Endothelial cell of umbilical vein (primary cell): ENCODE measurements around the gene MAP7D3. TPM values are rescaled to one million over a fixed set of nuclear protein-coding genes. Genes with fewer than 3 reads are reported as not detected.

Source experiments
- BruUV-seq: library from RNA; stranded (reverse); fragments of 400-500 nt; replicated peaks from 2 replicates; lab custom pipeline; 2021; lab: Mats Ljungman, UMichigan
- CTCF ChIA-PET: fragments of 300-600, 350-600 bp; sonication (Branson Sonifier 250); formaldehyde crosslinking; loops from one replicate; lab custom pipeline; 2021; ENCODE audit warnings: antibody characterized with exemption, inconsistent platforms; lab: Charles Lee
- POLR2A ChIA-PET: fragments of 300-600, 350-600 bp; sonication (Branson Sonifier 250); formaldehyde crosslinking; loops from one replicate; lab custom pipeline; 2021; ENCODE audit warnings: antibody characterized with exemption, inconsistent platforms; lab: Charles Lee
- DNase-seq: peaks from one replicate; pipeline ENCODE4 v3.0.0-alpha.2; 2011; ENCODE audit warnings: low read depth, low spot score
- FAIRE-seq: peaks from 2 replicates; lab custom pipeline; 2011; peaks lifted over from hg19 to GRCh38; lab: Jason Lieb, UNC
- H2AFZ ChIP-seq: 2 replicates; pipeline ENCODE4 v1.6.0; 2012; ENCODE audit warnings: low read depth, low read length, control low read depth, inconsistent platforms
- H3K27ac ChIP-seq: 2 replicates; pipeline ENCODE4 v1.5.1; 2011; ENCODE audit warnings: low read depth, mild to moderate bottlenecking, control low read depth, low read length, moderate library complexity; ENCODE audit not compliant: insufficient read depth
- H3K27me3 ChIP-seq, 2 experiments: 2 replicates each; pipeline versions ENCODE4 v1.6.0 to v1.6.1; 2011; ENCODE audit warnings: low read length in 2 of 2, mixed read lengths in 1 of 2; ENCODE audit not compliant: control insufficient read depth in 2 of 2, insufficient read depth in 2 of 2
- H3K36me3 ChIP-seq, 2 experiments: 2 replicates in 1 of 2; 3 replicates in 1 of 2; pipeline ENCODE4 v1.5.1; 2011; ENCODE audit warnings: low read length in 2 of 2, mild to moderate bottlenecking in 1 of 2, moderate library complexity in 1 of 2; ENCODE audit not compliant: control insufficient read depth in 2 of 2, insufficient read depth in 2 of 2; ENCODE audit errors: extremely low read depth in 1 of 2
- H3K4me1 ChIP-seq: 3 replicates; pipeline ENCODE4 v1.5.1; 2011; ENCODE audit warnings: mild to moderate bottlenecking, low read length; ENCODE audit not compliant: control insufficient read depth, insufficient read depth; ENCODE audit errors: extremely low read depth
- H3K4me2 ChIP-seq: 2 replicates; pipeline ENCODE4 v1.6.1; 2011; ENCODE audit warnings: low read length, control low read depth, mixed read lengths; ENCODE audit not compliant: insufficient read depth
- H3K4me3 ChIP-seq, 3 experiments: fragments of 200-600 bp in 1 of 3; sonication (generic), shearing (Covaris generic) in 1 of 3; replicated peaks in 1 of 3; 2 replicates each; pipeline ENCODE4 v1.5.1; 2011 to 2016; ENCODE audit warnings: control low read depth in 3 of 3, low read length in 3 of 3, mild to moderate bottlenecking in 2 of 3, inconsistent platforms in 1 of 3, low read depth in 1 of 3, moderate library complexity in 1 of 3; ENCODE audit not compliant: insufficient read depth in 1 of 3
- H3K79me2 ChIP-seq: 2 replicates; pipeline ENCODE4 v1.6.0; 2012; ENCODE audit warnings: low read length, inconsistent platforms; ENCODE audit not compliant: control insufficient read depth, insufficient read depth
- H3K9ac ChIP-seq: replicated peaks from 2 replicates; pipeline ENCODE3; 2011; ENCODE audit warnings: low read length, control low read depth; ENCODE audit not compliant: insufficient read depth; ENCODE audit errors: extremely low read depth
- H3K9me1 ChIP-seq: replicated peaks from 3 replicates; pipeline ENCODE4 v1.6.0; 2011; ENCODE audit warnings: mild to moderate bottlenecking, low read length; ENCODE audit not compliant: control insufficient read depth, insufficient read depth; ENCODE audit errors: extremely low read depth
- H3K9me3 ChIP-seq: replicated peaks from 2 replicates; pipeline ENCODE4 v1.5.1; 2012; ENCODE audit warnings: low read length, inconsistent platforms; ENCODE audit not compliant: control insufficient read depth, insufficient read depth
- H4K20me1 ChIP-seq: replicated peaks from 2 replicates; pipeline ENCODE3; 2011; ENCODE audit warnings: mild to moderate bottlenecking, low read length; ENCODE audit not compliant: control insufficient read depth, insufficient read depth; ENCODE audit errors: extremely low read depth
- EZH2 ChIP-seq: IDR thresholded peaks from 2 replicates; pipeline ENCODE4 v1.6.1; 2012; ENCODE audit warnings: borderline replicate concordance, low read depth, mild to moderate bottlenecking, moderate library complexity, low read length, inconsistent platforms; ENCODE audit not compliant: severe bottlenecking
- FOS ChIP-seq: IDR thresholded peaks from 2 replicates; pipeline ENCODE4 v1.6.1; 2011; ENCODE audit warnings: mild to moderate bottlenecking, low read length, moderate library complexity, borderline replicate concordance; ENCODE audit not compliant: insufficient read depth
- GATA2 ChIP-seq: IDR thresholded peaks from 2 replicates; pipeline ENCODE4 v1.7.0; 2011; ENCODE audit warnings: low read depth, mild to moderate bottlenecking, moderate library complexity, mixed read lengths, low read length; ENCODE audit not compliant: insufficient read length, insufficient read depth
- JUN ChIP-seq: IDR thresholded peaks from 2 replicates; pipeline ENCODE4 v1.6.1; 2011; ENCODE audit warnings: borderline replicate concordance, low read depth; ENCODE audit not compliant: insufficient read length, insufficient read depth
- MAX ChIP-seq: IDR thresholded peaks from 2 replicates; pipeline ENCODE4 v1.6.1; 2011; ENCODE audit not compliant: insufficient read depth, insufficient read length
- MYC ChIP-seq: IDR thresholded peaks from one replicate; pipeline ENCODE4 v1.6.1; 2011; ENCODE audit warnings: mild to moderate bottlenecking, low read depth, low read length
- POLR2A ChIP-seq: IDR thresholded peaks from 2 replicates; pipeline ENCODE4 v1.6.1; 2012; ENCODE audit warnings: low read depth, mild to moderate bottlenecking, control low read depth, low read length
- POLR2AphosphoS5 ChIP-seq: IDR thresholded peaks from 2 replicates; pipeline ENCODE4 v1.6.1; 2012; ENCODE audit warnings: low read depth, mild to moderate bottlenecking, control low read depth, low read length, moderate library complexity; ENCODE audit not compliant: insufficient read depth
- dilution Hi-C: fragments of 300-500 bp; cut with MboI; formaldehyde crosslinking; loops from one replicate; pipeline ENCODE4 v1.15.0; 2019; ENCODE audit warnings: low sequenced_read_pairs; ENCODE audit not compliant: extremely low pct_ligation_motif_present
- intact Hi-C: fragments of 100-400 bp; cut with micrococcal nuclease; formaldehyde crosslinking; loops from one replicate; pipeline ENCODE4 v1.10.0; 2022
- polyA plus RNA-seq, 4 experiments: library from polyadenylated mRNA; depleted of rRNA in 3 of 4; stranded (reverse) in 3 of 4; unstranded in 1 of 4; fragments of >200 nt; gene quantifications; 2 replicates each; pipeline versions ENCODE4 v1.2.1 to v1.2.3, GENCODE V29; 2011 to 2012; ENCODE audit warnings: missing spikeins in 1 of 4
- total RNA-seq: library from RNA; stranded (reverse); gene quantifications from 2 replicates; pipeline ENCODE4 v1.2.3, GENCODE V29; 2021
- TF ChIP-seq, protein P1 (sequence below), 2 donors: IDR thresholded peaks; 1 replicate in 1 of 2; 2 replicates in 1 of 2; pipeline ENCODE4 v1.5.1; 2011; ENCODE audit warnings: low read length in 2 of 2, mild to moderate bottlenecking in 2 of 2, moderate library complexity in 2 of 2, control low read depth in 1 of 2, inconsistent platforms in 1 of 2, low read depth in 1 of 2; ENCODE audit not compliant: insufficient read depth in 1 of 2; ENCODE audit errors: extremely low read depth in 1 of 2

The MAP7D3 gene
- total and polyA plus RNA-seq, 2 donors (not counting 3 experiments of a cell fraction or from before 2014, with no cell fraction given): 6.5 to 22.8 TPM

DNA sequence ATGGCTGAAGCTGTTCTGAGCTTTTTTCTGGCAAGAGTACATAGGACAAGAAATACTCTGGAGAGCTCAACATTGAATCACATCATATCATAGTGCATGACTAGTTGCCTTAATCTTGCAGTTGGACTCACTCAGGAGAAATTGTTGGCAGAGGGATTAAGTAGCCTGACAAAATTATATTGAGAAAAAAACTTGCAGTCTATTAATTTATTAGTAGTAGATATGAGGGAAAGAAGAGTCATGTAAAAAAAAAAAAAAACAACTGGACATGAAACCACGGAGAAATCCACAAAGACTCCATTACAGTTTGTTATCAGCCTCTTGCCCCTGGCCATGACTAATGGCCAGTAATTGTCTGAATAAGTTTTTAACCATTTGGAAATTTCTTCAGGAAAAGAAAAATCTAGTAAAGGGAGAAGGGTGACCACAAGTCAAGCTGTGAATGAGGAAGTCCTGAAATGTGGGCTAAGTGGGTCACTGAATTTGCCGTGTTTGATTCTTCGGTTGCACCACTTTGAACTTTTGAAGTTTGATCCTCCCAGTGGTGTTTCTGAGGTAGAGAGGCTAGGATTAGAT lies 58.3 kb downstream of the MAP7D3 start:
- CTCF ChIA-PET: no interaction called here
- no TSS peak for BruUV-seq
- no peaks in the 10 kb centered on the region for H3K27me3 ChIP-seq
- H2AFZ ChIP-seq: no peak overlapping the region
- H3K9ac ChIP-seq: no peak overlapping the region
- H3K4me2 ChIP-seq: no peak overlapping the region
- no peak overlapping the region for H3K27ac ChIP-seq
- peaks cover 38% of the 10 kb centered on the region for H3K4me1 ChIP-seq
- TF ChIP-seq JUN (no peak), MAX (no peak), GATA2 (no peak), FOS (no peak), POLR2AphosphoS5 (no peak), POLR2A (no peak), MYC (no peak), EZH2 (no peak)
- TF ChIP-seq, protein P1, sequence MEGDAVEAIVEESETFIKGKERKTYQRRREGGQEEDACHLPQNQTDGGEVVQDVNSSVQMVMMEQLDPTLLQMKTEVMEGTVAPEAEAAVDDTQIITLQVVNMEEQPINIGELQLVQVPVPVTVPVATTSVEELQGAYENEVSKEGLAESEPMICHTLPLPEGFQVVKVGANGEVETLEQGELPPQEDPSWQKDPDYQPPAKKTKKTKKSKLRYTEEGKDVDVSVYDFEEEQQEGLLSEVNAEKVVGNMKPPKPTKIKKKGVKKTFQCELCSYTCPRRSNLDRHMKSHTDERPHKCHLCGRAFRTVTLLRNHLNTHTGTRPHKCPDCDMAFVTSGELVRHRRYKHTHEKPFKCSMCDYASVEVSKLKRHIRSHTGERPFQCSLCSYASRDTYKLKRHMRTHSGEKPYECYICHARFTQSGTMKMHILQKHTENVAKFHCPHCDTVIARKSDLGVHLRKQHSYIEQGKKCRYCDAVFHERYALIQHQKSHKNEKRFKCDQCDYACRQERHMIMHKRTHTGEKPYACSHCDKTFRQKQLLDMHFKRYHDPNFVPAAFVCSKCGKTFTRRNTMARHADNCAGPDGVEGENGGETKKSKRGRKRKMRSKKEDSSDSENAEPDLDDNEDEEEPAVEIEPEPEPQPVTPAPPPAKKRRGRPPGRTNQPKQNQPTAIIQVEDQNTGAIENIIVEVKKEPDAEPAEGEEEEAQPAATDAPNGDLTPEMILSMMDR (IDR thresholded peaks at IDR 0.05; ENCODE audit: extremely low read depth in 1 of 2, insufficient read depth in 1 of 2, low read depth in 1 of 2, low read length in 2 of 2): no peak
- no peaks in the 10 kb centered on the region for H4K20me1 ChIP-seq
- no peaks in the 10 kb centered on the region for H3K9me1 ChIP-seq
- no peaks in the 10 kb centered on the region for H3K9me3 ChIP-seq
- no peak for FAIRE-seq
- dilution Hi-C loops (no loop called here), intact Hi-C loops (no loop called here)
- H3K79me2 ChIP-seq: no peaks in the 10 kb centered on the region
- no peak for DNase-seq
- POLR2A ChIA-PET: no interaction called here
- no peaks in the 10 kb centered on the region for H3K36me3 ChIP-seq
- no peak overlapping the region for H3K4me3 ChIP-seq
